ENCODE measurements around the gene CSTF1. TPM values are rescaled to one million over a fixed set of nuclear protein-coding genes. Genes with fewer than 3 reads are reported as not detected.
"Not testable (repeated sequence)": the region's sequence is repeated elsewhere in the genome, so short reads cannot be mapped to it uniquely, and the experiment has no call there.

Gene CSTF1
- total RNA-seq, 1 donor from 2014 or later, result 15.3 TPM

DNA sequence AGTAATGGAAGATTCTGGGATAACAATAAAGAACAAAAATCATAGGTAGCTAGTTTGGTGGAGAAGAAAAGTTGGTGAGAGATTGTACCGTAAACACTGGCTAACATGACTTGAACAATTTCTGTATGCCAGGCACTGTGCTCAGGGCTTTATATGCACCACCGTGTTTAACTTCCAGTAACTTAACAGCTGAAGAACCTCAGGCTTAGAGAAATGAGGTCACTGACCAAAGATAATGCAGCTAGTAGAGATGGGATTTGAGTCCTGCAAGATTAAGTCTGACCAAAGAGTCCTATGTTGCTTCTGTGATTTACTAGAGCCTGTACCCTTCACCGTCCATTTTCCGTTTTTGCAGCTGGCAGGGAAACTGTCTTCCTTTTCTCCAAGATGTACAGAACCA is 2.7 kb downstream of the CSTF1 start:
- intact Hi-C loops (cut with DNase I), result no loop called here
- no peak for DNase-seq (ENCODE audit: low spot score)

DNA sequence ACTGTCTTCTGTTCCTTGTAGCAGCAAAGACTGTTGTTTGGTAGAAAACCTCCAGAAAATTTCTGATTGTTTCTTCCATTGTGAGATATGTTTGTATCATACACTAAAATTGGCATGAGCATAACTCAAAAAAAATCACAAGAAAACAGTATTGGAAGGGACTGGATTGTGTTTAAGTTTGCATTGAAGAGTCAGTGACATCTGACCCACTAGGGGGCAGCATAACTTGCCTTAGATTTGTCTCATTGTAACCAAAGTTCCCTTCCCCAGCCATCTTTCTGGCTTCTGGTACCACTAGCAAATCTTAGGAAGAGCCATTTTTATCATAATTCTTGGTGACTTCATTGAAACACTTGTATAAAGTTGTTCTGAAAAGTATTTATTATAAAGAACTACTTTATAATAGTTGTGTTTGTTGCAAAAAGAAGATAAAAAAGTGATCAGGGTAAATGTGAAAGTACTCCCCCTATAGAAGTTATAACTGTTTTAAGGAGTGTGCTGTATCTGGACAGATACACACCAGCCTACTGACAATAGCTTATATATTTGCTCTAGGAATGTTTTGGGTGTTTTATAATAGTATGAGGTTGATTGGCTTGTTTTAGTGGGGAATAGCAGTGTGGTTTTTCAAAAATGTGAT is 7.7 kb downstream of the CSTF1 start:
- intact Hi-C loops (cut with DNase I), result loop anchor here (10.0 kb wide), 1 partner anchor 155 kb away; no protein-coding TSS in a partner anchor

DNA sequence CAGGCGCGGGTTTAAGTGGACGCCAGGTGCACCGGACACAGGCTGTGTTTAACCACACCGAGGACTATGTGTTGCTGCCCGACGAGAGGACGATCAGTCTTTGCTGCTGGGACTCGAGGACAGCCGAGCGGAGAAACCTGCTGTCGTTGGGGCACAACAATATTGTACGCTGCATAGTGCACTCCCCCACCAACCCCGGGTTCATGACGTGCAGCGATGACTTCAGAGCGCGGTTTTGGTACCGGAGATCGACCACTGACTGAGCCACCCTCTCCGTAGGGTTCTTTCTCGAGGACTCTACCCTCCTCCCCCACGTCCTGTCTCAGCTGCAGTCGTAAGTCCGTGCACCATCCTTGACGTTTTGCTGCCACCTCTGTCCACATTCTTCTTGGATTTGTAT is 11.0 kb downstream of the CSTF1 start:
- intact Hi-C loops (cut with DNase I), result loop anchor here (10.0 kb wide), 1 partner anchor 151 kb away; no protein-coding TSS in a partner anchor
- DNase-seq (ENCODE audit: low spot score), result no peak

More for the DNA sequence above, 7.7 kb downstream of the CSTF1 start:
- no peak for DNase-seq (ENCODE audit: low spot score)

DNA sequence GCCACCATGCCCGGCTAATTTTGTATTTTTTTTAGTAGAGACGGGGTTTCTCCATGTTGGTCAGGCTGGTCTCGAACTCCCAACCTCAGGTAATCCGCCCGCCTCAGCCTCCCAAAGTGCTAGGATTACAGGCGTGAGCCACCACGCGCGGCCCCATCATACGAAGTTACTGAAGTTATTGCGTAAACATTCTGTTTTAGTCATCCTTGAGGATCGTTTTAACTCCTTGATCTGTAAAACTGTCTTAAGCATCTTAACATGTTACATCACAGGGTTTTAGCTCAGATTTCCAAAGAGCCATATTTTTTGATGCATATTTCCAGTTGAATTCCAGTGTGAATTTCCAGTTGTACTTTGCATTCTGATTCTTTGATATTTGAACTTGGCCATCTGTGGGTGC is 12.9 kb downstream of the CSTF1 start:
- DNase-seq (ENCODE audit: low spot score), result not testable (repeated sequence)
- intact Hi-C loops (cut with DNase I), result loop anchor here (10.0 kb wide), 1 partner anchor 149 kb away; no protein-coding TSS in a partner anchor

DNA sequence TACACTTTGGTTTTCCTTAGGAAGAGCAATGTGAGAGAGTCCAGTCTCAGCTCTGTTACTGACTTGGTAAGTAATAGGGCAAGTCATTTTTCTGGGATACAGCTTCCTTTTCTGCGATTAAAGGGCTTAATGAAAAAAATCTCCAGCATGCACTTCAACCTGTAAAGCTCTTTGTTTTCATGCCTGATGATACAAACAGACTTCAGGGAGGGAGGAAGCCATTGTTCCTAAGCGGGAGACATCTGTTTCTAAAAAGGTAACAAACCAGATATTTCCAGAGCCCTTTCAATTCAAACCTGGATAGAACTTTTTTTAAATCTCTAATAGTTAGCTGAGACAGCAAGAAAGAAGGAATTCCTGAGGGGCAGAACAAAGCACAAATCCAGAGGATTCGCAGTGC is 14.5 kb downstream of the CSTF1 start:
- DNase-seq (ENCODE audit: low spot score), result no peak
- intact Hi-C loops (cut with DNase I), result loop anchor here (10.0 kb wide), 1 partner anchor 148 kb away; no protein-coding TSS in a partner anchor

DNA sequence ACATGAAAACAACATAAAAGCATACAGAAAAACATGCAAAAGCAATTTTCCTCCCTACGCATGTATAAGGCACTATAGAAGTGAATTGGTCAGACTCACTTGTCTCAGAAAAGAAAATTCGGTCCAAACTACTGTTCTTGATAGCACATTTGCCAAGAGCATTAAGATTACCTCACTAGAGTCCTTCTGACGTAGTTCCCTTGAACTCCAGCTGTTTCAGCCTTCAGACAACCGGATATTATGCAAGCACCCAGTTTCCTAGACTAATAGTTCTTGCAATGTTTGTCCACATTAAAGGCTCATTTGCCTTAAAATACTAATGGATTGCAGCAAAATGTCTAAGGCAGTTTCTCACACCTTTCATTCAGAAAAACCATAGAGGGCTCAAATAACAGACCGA is 17.1 kb downstream of the CSTF1 start:
- intact Hi-C loops (cut with DNase I), result loop anchor here (10.0 kb wide), 1 partner anchor 145 kb away; no protein-coding TSS in a partner anchor
- DNase-seq (ENCODE audit: low spot score), result peak; percentile 35

DNA sequence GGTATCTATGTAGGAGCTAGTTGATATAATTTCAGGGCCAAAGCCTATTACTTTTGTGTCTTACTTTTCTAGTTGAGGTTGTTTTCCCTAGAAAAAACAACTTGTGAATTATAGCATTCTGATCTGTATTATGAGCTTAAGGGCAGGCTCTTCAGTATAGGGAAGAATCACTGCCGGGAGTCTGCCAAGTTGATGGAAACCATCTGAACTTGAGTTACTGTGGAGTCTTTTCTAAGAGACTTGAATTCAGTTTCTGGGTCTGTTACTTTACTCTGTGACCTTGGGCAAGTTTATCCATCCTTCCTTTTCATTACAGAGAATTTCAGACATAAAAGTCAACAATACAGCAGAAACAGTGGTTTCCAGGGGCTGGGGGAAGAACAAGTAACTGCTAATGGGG is 17.5 kb downstream of the CSTF1 start:
- DNase-seq (ENCODE audit: low spot score), result no peak
- intact Hi-C loops (cut with DNase I), result loop anchor here (10.0 kb wide), 1 partner anchor 145 kb away; no protein-coding TSS in a partner anchor

DNA sequence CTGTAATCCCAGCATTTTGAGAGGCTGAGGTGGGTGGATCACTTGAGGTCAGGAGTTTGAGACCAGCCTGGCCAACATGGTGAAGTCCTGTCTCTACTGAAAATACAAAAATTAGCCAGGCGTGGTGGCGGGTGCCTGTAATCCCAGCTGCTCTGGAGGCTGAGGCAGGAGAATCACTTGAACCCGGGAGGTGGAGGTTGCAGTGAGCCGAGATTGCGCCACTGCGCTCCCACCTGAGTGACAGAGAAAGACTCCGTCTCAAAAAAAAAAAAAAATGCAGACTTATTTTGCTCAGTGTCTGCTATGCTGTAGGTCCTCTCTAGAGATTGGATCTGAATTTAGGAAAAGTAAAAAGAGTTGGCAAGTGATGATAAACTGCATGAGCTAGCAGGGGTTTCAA is 18.8 kb downstream of the CSTF1 start:
- DNase-seq (ENCODE audit: low spot score), result peak; percentile 24
- intact Hi-C loops (cut with DNase I), result not testable (repeated sequence)

DNA sequence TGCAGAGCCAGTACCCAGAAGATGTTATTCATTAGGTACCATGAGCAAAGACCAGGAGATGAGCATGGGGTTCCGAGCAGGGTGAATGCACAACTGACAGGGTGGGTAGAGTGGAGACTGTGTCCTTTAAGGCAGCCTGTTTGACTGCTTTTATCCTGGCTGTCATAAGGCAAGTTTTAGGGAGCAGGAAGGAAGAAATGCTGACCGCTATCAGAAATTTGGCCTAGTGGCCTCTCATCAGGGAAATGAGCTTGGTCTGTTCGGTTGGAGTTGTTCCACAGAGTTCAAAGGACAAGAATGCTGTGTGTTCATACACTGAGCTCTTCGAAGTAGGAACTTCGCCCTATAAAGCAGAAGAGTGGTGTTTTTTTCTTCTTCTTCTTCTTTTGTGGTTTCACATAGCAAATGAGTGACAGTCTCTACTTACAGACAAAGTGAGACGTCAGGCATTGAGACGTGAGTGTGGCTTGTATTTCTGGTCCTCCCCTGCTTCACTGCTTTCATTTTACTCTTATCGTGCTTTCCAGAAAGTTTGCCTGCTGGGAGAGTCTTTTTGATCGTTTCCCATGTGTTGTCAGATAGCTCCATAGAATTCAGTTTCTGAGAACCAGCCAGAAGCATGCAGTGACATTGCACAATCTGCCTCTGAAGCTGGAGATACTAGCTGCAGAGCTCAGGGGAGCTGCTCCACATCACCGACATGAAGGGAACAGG is 19.5 kb downstream of the CSTF1 start, which contains the start of gene CASS4:
Gene CASS4, plus strand, starts transcription at position 502 of the 714 bp plus-strand sequence. Its CDS starts 199 bp downstream, at position 701.
- DNase-seq (ENCODE audit: low spot score), result no peak
- intact Hi-C loops (cut with DNase I), result no loop called here

DNA sequence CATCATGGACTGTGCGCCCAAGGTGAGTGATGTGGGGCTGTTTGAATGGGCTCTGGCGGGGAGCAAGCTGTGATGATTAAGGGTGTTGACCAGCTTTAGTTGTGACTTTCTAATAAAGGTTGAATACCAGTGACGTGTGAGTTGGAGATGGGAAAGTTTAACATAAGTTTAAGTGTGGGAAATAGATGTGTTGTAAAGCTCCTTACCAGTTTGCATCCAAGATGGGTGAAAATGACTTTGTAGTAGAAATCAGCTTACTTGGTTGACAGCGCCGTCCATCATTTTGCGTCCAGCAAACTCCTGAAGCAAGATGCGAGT is 20.0 kb downstream of the CSTF1 start:
- intact Hi-C loops (cut with DNase I), result no loop called here

DNA sequence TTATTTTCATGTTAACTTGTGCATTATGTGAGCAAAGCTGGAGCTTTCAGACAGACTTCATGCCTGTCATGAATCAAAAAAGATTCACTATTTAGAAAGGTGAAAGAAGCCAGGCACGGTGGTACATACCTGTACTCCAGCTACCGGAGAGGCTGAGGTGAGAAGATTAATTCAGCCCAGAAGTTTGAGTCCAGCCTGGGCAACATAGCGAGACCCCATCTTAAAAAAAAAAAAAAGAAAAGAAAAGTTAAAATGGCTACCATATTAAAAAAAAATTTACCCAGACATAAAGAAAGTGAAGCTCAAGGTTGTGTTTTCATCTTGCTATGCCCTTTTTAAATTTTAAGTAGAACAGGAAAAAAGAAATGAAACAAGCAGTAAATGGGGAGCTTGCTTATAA is 20.5 kb downstream of the CSTF1 start:
- intact Hi-C loops (cut with DNase I), result no loop called here
- no peak for DNase-seq (ENCODE audit: low spot score)

More for the DNA sequence above, 20.0 kb downstream of the CSTF1 start:
- no peak for DNase-seq (ENCODE audit: low spot score)

DNA sequence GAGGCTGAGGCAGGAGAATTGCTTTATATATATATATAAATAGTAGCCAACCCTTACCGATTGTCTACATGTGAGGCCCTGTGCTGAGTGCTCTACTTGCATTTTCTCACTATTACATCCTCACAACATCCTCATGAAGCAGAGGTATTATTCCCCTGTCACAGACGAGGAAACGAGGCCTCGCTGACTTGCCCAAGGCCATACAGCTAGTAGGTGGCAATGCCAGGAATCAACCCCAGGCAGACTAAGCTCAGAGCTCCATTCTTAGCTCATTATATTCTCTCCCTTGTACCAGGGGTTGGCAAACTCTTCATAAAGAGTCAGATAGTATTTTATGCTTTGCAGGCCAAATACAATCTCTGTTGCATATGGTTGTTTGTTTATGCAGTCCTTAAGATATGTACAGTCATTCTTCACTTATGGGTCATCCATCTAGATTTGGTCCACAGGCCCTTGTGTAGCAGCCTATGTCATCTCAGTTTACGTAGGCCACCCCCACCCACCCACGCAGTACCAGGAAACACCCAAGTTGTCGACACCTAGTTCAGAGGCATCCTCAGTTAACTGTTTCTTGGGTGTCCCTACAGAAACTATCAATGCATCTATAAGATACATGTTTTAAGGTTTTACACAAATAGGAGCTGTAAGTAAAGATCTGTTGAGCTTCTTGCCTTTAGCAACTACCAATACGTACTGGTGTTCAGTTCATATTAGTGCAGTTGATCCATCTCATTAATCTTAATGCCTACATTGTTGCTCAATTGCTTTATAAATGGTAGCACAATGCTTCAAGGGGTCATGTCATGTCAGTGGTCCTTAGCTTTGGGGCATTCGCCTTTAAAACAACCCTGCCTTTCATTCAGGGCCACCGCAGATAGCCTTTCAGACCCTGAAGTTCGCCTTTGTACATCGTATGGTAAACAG is 22.7 kb downstream of the CSTF1 start:
- no peak for DNase-seq (ENCODE audit: low spot score)
- intact Hi-C loops (cut with DNase I), result no loop called here

DNA sequence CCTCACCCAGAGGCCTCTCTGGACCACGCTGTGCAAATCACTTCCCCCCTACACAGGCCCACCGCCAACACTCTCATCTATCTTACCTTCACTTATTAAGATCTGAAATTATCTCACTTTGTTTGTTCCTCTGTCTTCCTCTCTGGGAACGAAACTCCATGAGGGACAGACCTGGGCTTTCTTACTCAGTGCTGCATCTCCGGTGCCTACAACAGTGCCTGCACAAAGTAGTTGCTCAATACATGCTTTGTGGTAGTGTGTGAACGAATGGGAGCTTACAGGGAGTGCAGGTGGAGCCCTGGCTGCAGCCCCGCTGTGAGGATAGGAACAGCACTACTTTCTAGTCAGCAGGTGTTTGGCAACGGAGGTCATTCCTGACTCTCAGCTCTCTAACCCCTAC is 25.0 kb downstream of the CSTF1 start:
- intact Hi-C loops (cut with DNase I), result no loop called here
- DNase-seq (ENCODE audit: low spot score), result peak; percentile 36

DNA sequence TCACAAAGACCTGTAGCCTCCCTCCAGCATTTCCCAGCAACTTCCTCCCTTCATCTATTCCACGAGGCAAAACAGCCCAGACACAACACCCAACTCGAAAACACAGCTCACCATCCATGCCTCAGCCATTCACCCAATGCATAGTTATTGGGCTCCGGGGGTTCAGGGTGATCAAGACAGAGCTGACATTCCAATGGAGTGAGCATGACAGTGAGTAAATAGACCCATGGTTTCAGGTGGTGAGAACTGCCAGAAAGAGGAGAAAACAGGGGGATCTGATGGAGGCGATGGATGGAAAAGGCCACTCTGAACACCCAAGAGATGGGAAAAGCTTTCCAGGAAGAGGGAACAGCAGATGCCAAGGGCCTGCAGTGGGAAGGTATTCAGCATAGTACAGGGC is 25.5 kb downstream of the CSTF1 start:
- intact Hi-C loops (cut with DNase I), result no loop called here
- DNase-seq (ENCODE audit: low spot score), result peak; percentile 15

DNA sequence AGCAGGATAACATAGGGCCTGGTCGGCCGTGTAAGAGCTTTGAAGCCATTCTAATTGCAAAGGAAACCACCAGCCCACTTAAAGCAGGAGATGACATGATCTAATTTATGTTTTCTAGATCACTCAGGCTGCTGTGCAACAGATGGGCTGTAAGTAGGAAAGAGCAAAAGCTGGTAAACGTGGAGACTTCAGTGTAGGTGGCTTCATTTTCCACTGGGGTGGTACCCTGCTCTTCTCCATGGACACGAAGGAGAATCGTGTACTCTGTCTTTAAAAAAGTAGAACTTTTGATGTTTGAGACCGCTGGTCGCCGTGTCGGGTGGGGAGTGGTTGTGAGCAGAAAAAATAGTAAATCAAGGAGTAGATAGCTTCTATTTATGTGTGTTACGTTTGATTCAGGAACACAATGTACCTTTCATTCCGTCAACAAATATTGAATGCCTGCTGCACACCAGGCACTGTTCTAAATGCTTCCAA is 26.0 kb downstream of the CSTF1 start:
- intact Hi-C loops (cut with DNase I), result no loop called here

DNA sequence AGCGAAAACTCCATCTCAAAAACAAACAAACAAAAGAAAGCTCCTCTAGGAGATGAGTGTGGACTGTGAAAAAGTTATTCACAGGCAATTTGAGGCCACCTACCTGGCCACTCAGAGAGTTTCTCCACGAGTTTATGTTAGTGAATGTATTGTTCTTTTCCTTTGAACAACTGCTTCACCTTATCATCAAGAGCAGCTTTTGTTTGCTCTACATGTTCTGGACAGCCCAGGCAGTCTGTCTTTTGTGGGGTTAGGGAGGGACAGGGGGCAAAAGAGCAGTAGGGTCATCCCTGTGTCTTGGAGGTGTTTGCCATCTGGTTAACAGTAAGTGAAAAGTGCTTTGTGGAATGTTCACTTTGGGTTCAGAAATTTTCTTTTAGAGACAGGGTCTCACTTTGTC is 27.6 kb downstream of the CSTF1 start:
- peak; percentile 35 for DNase-seq (ENCODE audit: low spot score)
- intact Hi-C loops (cut with DNase I), result no loop called here

More for the DNA sequence above, 26.0 kb downstream of the CSTF1 start:
- peak; percentile 66 for DNase-seq (ENCODE audit: low spot score)

DNA sequence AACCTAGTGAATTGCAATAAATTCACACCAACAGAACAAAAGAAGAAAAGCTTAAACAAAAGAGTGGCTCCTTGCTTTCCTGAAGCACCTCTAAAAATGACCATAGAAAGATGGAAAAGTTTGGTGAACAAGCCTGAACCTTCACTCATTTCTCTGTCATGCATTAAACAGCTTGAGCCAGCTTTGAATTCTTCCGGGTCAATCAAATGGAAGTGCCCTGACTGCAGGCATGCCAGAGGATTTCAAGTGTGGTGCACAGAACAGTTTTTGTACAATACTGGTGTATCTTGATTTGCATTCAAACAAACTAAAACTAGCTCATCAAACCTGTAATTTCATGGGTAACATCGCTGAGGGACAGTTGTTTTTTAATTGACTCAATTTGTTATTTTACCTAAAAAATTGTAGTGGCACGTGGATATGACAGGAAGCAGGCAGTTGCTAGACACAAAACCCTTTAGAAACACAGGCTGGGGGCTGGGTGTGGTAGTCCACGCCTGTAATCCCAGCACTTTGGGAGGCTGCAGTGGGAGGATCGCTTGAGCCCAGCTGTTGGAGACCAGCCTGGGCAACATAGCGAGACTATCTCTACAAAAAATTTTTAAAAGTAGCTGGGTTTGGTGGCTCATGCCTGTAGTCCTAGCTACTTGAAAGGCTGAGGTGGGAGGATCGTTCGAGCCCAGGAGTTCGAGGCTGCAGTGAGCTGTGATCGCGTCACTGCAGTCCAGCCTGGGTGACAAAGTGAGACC is 28.7 kb downstream of the CSTF1 start:
- intact Hi-C loops (cut with DNase I), result no loop called here
- peak; percentile 12 for DNase-seq (ENCODE audit: low spot score)

DNA sequence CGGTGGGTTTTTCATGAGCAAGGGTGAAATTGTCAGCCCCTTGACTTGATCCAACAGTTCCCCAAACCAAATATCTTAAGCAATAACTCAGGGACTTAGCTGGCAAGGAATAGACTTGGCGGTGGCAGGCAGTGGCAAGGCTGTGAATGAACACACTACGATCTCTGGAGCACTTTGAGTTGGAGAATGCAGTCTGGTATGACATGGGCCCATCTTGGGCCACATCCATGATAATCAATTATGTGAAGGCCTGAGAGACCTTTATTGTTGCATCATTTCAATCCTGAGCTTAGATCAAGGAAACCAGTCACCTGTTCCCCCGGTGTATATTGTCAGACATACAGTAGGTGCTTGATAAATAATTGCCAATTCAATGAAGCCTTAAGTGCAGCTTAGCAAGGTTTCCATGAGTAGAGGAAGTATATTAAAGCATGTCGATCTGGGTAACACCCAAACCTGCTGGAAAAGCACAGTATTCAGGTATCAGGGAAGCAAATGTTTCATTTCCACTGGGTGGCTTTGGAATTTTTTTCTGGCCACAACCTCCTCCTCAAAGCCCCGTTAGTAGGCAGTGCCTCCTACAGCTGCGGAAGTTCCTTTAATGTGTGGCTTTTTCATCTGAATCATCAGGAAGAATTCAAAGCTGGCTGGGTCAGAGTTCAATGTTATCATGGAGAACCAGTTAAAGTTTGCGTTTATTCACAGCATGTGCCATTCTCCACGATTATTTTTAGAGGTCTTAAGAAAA is 29.8 kb downstream of the CSTF1 start:
- intact Hi-C loops (cut with DNase I), result no loop called here
- DNase-seq (ENCODE audit: low spot score), result peak; percentile 4

Measured in cardiac septum (tissue), 1 donor.